Mucosa of stomach (tissue), 1 donor: ENCODE data around the gene NBEA.

Experiments used
- H3K27me3 ChIP-seq: one replicate; pipeline ENCODE4 v1.7.0; 2013; ENCODE audit warnings: mild to moderate bottlenecking, low read length; ENCODE audit not compliant: control insufficient read depth, insufficient read depth
- H3K36me3 ChIP-seq: one replicate; pipeline ENCODE4 v1.7.0; 2013; ENCODE audit warnings: low read length; ENCODE audit not compliant: control insufficient read depth, insufficient read depth
- H3K4me1 ChIP-seq: one replicate; pipeline ENCODE4 v1.7.0; 2013; ENCODE audit warnings: mild to moderate bottlenecking, low read length; ENCODE audit not compliant: control insufficient read depth, insufficient read depth
- H3K4me3 ChIP-seq: one replicate; pipeline ENCODE4 v1.7.0; 2013; ENCODE audit warnings: low read length
- H3K9ac ChIP-seq: one replicate; pipeline ENCODE4 v1.7.0; 2013; ENCODE audit warnings: mild to moderate bottlenecking, low read length, moderate library complexity
- H3K9me3 ChIP-seq: one replicate; pipeline ENCODE4 v1.7.0; 2013; ENCODE audit warnings: mild to moderate bottlenecking, low read length, moderate library complexity; ENCODE audit not compliant: control insufficient read depth
- donor health status: Pancreatic carcinoma.

Gene NBEA

DNA sequence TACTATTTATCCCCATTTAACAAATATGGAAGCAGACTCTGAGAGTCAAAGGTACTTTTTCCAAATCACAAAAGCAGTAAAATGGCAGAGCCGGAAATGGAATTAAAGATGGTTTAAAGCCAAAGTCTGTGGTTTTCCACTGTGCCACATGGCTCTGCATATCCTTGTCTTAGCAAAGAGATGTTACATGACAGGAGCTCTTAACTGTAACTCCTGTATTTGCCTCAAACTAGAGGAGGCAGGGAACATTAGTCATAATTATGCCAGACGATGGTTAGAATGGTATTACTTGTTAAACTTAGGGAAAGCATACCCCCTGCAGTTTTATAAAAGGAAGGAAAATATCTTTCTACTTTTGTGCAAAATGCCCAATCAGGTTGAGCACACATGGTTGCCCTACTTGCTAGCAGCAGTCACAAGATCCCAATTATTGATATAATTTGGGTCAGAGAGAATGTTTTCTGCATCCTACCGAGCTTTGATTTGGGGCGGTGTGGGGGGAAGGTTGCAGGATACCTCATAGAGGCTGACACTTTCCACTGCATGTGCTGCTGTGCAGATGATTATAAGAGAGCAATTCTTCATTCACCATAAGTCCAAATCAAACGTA, 576.4 kb downstream of the NBEA start:
- Histone ChIP-seq H3K4me3 (no peak overlapping the region), H3K9ac (no peak overlapping the region), H3K36me3 (no peaks in the 10 kb centered on the region), H3K4me1 (no peaks in the 10 kb centered on the region), H3K9me3 (no peaks in the 10 kb centered on the region), H3K27me3 (peaks cover 20% of the 10 kb centered on the region)

DNA sequence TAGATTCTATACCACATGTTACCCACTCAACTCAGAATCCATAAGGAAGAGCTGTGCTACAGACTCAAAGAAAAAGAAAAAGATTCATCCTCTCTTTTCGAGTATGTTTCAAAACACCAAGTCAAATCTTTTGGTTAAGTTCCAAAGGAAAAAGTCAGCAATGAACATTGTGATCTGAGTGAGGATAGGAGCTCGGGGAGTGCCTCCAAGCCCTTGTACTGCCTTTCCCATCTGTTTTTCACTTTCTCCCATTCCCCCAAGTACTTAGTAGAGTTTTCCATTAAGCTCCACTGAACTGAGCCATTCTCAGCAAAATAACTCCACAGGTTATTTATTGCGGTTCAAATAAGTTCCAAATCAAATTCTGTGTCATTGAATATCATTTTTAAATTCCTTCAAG, 582.1 kb downstream of the NBEA start:
- no peaks in the 10 kb centered on the region for H3K4me1 ChIP-seq
- no peaks in the 10 kb centered on the region for H3K36me3 ChIP-seq
- H3K9me3 ChIP-seq: no peaks in the 10 kb centered on the region
- no peak overlapping the region for H3K4me3 ChIP-seq
- peaks cover 35% of the 10 kb centered on the region for H3K27me3 ChIP-seq
- no peak overlapping the region for H3K9ac ChIP-seq

DNA sequence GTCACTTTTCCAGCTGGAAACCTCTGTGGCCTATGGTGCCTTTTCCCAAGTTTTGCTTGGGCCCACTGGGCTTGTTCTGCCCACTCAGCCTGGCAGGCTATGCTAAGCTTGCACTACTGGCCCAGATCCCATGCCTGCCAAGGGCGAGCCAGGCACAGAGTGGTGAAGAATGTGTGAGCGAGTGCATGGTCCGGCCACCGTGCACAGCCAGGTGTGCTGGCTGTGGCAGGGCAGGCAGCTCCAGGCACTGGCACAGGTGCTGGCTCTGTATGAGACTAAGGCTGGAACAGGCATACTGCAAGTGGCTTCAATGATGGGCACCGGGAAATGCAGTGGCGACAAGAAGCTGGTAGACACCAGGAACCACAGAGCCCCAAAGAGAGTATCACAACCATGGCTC, 584.5 kb downstream of the NBEA start:
- no peaks in the 10 kb centered on the region for H3K4me1 ChIP-seq
- H3K4me3 ChIP-seq: no peak overlapping the region
- no peaks in the 10 kb centered on the region for H3K9me3 ChIP-seq
- peaks cover 28% of the 10 kb centered on the region for H3K27me3 ChIP-seq
- H3K9ac ChIP-seq: no peak overlapping the region
- H3K36me3 ChIP-seq: no peaks in the 10 kb centered on the region

DNA sequence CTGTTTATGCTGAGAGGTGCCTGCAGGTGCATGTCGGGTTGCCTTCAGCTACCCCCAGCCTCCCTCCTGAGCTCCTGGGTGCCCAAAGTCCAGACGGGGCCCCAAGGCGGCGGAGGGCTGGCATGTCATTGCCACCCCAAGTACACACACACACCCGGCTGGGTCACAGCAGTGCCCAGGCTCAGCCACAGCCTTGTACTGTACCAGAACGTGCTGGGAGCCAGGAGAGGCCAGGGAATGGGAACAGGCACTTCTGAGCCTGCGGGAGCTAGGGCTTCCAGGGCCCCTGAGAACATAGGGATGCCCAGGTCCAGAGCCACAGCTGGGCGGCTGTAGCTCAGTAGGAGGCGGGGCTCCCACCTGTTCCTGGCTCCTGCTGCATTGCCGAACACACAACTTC, 585.4 kb downstream of the NBEA start:
- H3K27me3 ChIP-seq: peaks cover 29% of the 10 kb centered on the region
- H3K4me3 ChIP-seq: no peak overlapping the region
- no peak overlapping the region for H3K9ac ChIP-seq
- no peaks in the 10 kb centered on the region for H3K4me1 ChIP-seq
- no peaks in the 10 kb centered on the region for H3K36me3 ChIP-seq
- no peaks in the 10 kb centered on the region for H3K9me3 ChIP-seq

DNA sequence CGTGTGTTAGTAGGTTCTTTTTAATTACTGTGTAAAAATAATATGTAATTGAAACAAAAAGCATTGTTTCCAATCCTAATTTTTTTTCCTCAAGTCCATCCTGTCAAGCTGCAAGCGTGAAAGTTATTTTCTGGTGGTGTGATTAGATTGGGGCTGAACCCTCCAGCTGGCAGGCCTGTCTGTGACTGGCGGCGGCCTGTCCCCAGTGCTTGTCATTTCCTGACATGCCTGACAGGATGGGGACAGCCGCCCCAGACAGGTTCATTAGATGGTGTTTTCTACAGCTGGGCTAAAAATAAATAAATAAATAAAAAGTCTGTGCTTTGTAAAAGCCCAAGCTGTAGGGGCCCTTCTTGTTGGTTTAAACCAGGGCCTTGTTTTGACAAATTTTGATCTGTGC, 588.1 kb downstream of the NBEA start:
- Histone ChIP-seq H3K36me3 (no peaks in the 10 kb centered on the region), H3K4me1 (no peaks in the 10 kb centered on the region), H3K9me3 (no peaks in the 10 kb centered on the region), H3K4me3 (no peak overlapping the region), H3K9ac (no peak overlapping the region), H3K27me3 (peaks cover 25% of the 10 kb centered on the region)

DNA sequence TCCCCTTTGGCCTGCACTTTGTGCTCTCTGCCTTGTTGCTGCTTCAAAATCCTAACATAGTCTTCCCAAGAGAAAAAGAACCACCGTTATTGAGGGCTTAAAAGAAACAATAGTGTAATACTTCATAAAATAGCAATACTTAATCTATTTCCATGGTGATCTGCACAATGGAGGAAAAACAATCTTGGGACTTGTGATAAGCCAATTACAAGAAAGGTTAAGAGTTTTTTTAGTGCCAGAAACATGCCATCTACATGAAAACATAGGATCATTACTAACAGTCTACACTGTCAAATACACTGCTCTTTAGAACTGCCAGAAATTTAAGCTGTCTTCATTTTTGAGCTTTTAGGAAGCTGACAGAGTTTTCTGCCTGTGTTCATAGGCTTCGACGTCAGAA, 588.5 kb downstream of the NBEA start:
- H3K4me3 ChIP-seq: no peak overlapping the region
- no peaks in the 10 kb centered on the region for H3K4me1 ChIP-seq
- peaks cover 29% of the 10 kb centered on the region for H3K27me3 ChIP-seq
- H3K9ac ChIP-seq: no peak overlapping the region
- no peaks in the 10 kb centered on the region for H3K36me3 ChIP-seq
- H3K9me3 ChIP-seq: no peaks in the 10 kb centered on the region

DNA sequence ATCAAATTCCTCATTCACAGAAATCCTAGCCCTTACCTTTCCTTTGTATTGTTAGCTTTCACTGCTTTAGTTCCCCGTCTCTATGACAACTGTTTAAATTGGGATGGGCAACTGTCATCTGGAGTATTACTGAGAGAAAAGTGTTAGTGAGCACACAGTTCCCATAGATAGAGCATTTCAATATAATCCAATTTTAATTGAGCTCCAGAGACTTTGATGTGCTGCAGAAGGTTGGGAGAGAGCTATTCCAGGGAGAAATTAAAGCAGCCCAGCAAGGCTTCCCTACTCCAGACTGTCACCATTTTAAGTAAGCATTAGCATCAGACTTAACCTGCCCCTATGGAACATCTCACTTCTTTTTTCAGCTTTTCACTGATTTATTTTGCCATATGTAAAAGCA, 589.5 kb downstream of the NBEA start:
- Histone ChIP-seq H3K4me3 (no peak overlapping the region), H3K9me3 (no peaks in the 10 kb centered on the region), H3K36me3 (no peaks in the 10 kb centered on the region), H3K27me3 (peaks cover 29% of the 10 kb centered on the region), H3K9ac (no peak overlapping the region), H3K4me1 (no peaks in the 10 kb centered on the region)

DNA sequence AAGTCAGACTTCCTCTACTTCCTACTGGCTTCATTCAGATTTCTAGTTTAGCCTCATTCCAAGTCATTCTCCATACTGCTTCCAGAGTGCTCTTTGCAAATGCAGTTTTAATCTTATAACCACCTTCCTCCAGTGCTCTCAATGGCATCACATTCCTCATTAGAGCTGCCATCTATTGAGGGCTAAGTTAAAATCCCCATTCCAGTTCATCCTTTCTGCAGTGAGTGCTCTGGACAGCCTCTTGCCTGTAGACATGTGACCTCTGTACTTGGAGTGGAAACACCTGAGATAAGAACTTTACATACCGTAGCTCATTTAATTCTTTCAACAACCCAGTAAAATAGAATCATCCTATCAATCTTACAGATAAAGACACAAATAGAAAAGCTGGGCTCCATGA, 592.3 kb downstream of the NBEA start:
- no peaks in the 10 kb centered on the region for H3K36me3 ChIP-seq
- H3K4me1 ChIP-seq: no peaks in the 10 kb centered on the region
- H3K4me3 ChIP-seq: no peak overlapping the region
- H3K27me3 ChIP-seq: peaks cover 15% of the 10 kb centered on the region
- H3K9ac ChIP-seq: no peak overlapping the region
- H3K9me3 ChIP-seq: no peaks in the 10 kb centered on the region

DNA sequence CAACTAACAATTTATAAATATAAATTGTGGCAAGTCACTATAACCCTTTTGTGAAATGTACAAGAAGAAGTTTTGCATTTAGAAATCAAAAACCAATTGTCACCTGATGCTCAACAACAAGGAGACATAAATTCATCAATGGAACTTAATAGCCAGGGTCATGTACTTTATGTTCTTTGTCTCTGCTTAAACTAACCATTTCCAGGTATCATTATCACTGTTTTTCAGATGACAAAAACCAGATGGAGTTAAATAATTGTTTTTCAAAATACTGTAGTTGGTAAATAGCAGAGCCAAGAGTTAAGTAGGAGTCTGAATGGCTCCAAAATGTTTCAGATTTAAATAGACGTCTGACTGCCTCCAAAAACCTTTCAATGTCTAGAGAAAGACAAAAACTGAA, 606.7 kb downstream of the NBEA start:
- no peak overlapping the region for H3K4me3 ChIP-seq
- H3K9me3 ChIP-seq: no peaks in the 10 kb centered on the region
- H3K27me3 ChIP-seq: no peaks in the 10 kb centered on the region
- H3K4me1 ChIP-seq: peaks cover 10% of the 10 kb centered on the region
- H3K9ac ChIP-seq: no peak overlapping the region
- no peaks in the 10 kb centered on the region for H3K36me3 ChIP-seq

DNA sequence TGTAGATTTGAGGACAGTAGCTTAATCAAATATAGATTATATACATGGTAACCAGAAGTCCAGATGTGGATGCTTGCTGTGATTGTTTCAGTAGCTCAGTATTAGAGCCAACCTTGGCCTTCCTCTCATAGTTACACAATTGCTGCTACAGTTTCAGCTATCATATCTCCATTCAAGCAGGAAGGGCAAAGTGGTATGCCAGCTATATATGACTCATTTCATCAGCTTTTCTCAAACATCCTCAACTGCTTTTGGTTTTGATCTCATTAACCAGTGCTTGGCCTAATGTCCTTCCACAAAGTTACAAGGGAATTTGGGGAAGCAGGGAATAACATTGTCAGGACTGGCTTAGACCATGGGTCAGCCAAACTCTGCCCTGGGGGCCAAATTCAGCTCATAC, 607.4 kb downstream of the NBEA start:
- H3K36me3 ChIP-seq: no peaks in the 10 kb centered on the region
- peaks cover 10% of the 10 kb centered on the region for H3K4me1 ChIP-seq
- no peaks in the 10 kb centered on the region for H3K9me3 ChIP-seq
- H3K4me3 ChIP-seq: no peak overlapping the region
- H3K27me3 ChIP-seq: no peaks in the 10 kb centered on the region
- H3K9ac ChIP-seq: no peak overlapping the region

DNA sequence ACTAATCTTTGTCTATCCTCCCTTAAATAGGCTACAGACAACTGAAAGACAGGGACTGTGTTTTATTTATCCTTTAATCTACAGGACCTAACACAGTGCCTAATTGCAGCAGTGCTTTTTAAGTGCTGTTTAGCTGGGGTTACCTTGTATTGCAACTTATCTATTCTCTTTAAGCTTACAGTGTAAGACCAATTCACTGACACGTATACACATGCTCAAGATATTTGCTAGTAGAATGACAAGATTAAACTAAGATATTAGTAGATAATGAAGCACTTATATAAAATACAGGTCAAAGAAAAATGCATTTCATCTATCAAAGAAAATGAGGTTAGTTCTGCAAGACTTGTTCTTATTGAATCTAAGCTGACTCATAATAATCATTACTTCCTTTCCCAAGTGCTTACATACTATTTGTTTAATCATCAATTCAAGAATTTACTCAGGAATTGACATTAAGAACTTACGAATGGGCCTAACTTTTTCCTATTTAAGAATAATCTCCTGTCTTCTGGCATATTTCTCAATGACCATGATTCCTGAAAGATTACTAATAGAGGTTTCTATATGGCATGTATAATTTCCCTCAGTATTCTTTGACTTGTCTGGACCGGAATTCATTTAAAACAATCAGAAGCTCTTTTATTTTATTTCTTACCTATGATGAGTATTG, 610.2 kb downstream of the NBEA start:
- H3K9ac ChIP-seq: no peak overlapping the region
- H3K4me3 ChIP-seq: no peak overlapping the region
- H3K9me3 ChIP-seq: no peaks in the 10 kb centered on the region
- H3K4me1 ChIP-seq: peaks cover 10% of the 10 kb centered on the region
- H3K36me3 ChIP-seq: no peaks in the 10 kb centered on the region
- no peaks in the 10 kb centered on the region for H3K27me3 ChIP-seq

DNA sequence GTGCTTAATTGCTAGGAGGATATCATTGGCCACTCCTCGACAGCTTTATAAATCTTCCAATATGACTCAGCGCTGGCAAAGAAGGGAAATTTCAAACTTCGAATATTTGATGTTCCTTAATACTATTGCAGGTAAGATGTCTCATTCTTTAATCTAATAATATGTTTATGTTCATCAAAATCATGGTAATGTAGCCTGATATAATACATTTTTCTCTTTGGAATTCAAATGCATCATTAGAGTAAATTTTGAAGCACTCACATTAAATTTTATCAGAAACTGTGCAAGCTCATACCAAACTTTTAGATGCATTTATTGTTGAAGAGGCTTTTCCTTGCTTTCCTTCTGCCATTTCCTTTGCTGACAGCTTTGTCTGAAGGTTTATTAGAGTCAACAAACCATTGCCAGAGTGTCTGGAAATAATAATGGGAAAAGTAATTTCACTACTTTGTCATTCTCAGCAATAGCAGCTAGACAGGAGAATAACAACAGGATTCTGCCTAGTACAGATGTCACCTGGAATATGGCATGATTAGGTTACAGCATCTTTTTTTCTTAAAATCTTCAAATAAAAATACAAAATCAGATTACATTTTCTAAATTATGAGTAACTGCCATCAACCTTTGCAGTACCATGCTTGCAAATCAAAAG, 613.0 kb downstream of the NBEA start:
- Histone ChIP-seq H3K27me3 (no peaks in the 10 kb centered on the region), H3K4me3 (no peak overlapping the region), H3K9ac (no peak overlapping the region), H3K4me1 (peaks cover under 1% of the 10 kb centered on the region), H3K36me3 (no peaks in the 10 kb centered on the region), H3K9me3 (no peaks in the 10 kb centered on the region)
